ENCODE measurements around the gene HENMT1. TPM values are rescaled to one million over a fixed set of nuclear protein-coding genes. Genes with fewer than 3 reads are reported as not detected.

Gene HENMT1
- total RNA-seq, 1 experiment from 2014 or later = not detected

GRCh38 chr1:108624069-108624468, 36.8 kb downstream of the HENMT1 start:
- Histone ChIP-seq H3K27me3 (ENCODE audit: insufficient read depth, low read length) (no peaks in the 10 kb centered on the region), H3K79me2 (ENCODE audit: insufficient read depth, low read length) (no peaks in the 10 kb centered on the region), H3K27ac (ENCODE audit: low read depth, low read length) (no peak overlapping the region), H3K36me3 (ENCODE audit: control insufficient read depth in 1 of 2, insufficient read depth in 2 of 2, low read length in 2 of 2) (no peaks in the 10 kb centered on the region), H2AFZ (ENCODE audit: low read depth, low read length, poor library complexity, severe bottlenecking) (no peak overlapping the region), H3K4me1 (ENCODE audit: control insufficient read depth in 1 of 2, insufficient read depth in 2 of 2, low read length in 2 of 2) (no peaks in the 10 kb centered on the region), H4K20me1 (ENCODE audit: insufficient read depth) (no peaks in the 10 kb centered on the region), H3K4me3 (replicated peaks in 1 of 2; ENCODE audit: low read depth in 1 of 2, low read length in 2 of 2) (no peak overlapping the region), H3K4me2 (ENCODE audit: low read length) (no peak overlapping the region), H3K9me3 (ENCODE audit: control insufficient read depth in 1 of 2, insufficient read depth in 1 of 2, low read depth in 1 of 2, low read length in 2 of 2) (no peaks in the 10 kb centered on the region), H3K9me2 (ENCODE audit: insufficient read depth) (no peaks in the 10 kb centered on the region), H3K9ac (ENCODE audit: low read length) (no peak overlapping the region)
- BruUV-seq (replicated peaks) = no TSS peak
- no peak for ATAC-seq
- no peak for TF ChIP-seq EZH2 (IDR thresholded peaks at IDR 0.05)
- TF ChIP-seq ZFX (IDR thresholded peaks at IDR 0.05) = no peak
- no peak for TF ChIP-seq SRF (IDR thresholded peaks at IDR 0.05; ENCODE audit: low read depth)
- no peak for TF ChIP-seq ZBTB33 (IDR thresholded peaks at IDR 0.05; ENCODE audit: extremely low read depth, insufficient replicate concordance, low read length)
- TF ChIP-seq ELF1 (IDR thresholded peaks at IDR 0.05; ENCODE audit: borderline replicate concordance, low read depth) = no peak
- DNase-seq (ENCODE audit: low read depth, low spot score) = no peak
- ChIA-PET RAD21 (ENCODE audit: low non-redundant PET in 1 of 2, low total read pairs in 2 of 2, uncharacterized antibody in 2 of 2, unreplicated experiment in 2 of 2) (no interaction called here), POLR2A (no interaction called here), CTCF (no interaction called here)
- intact Hi-C loops (cut with micrococcal nuclease) = no loop called here

GRCh38 chr1:108617724-108618056, 43.2 kb downstream of the HENMT1 start:
- no peak overlapping the region for H3K4me2 ChIP-seq (ENCODE audit: low read length)
- H3K27ac ChIP-seq (ENCODE audit: low read depth, low read length) = no peak overlapping the region
- CTCF ChIA-PET = no interaction called here
- RAD21 ChIA-PET (ENCODE audit: low non-redundant PET in 1 of 2, low total read pairs in 2 of 2, uncharacterized antibody in 2 of 2, unreplicated experiment in 2 of 2) = no interaction called here
- no peak overlapping the region for H3K4me3 ChIP-seq (replicated peaks in 1 of 2; ENCODE audit: low read depth in 1 of 2, low read length in 2 of 2)
- no TSS peak for BruUV-seq (replicated peaks)
- no peaks in the 10 kb centered on the region for H3K9me2 ChIP-seq (ENCODE audit: insufficient read depth)
- no peak overlapping the region for H2AFZ ChIP-seq (ENCODE audit: low read depth, low read length, poor library complexity, severe bottlenecking)
- DNase-seq (ENCODE audit: low read depth, low spot score) (no peak), ATAC-seq (no peak)
- H3K79me2 ChIP-seq (ENCODE audit: insufficient read depth, low read length) = no peaks in the 10 kb centered on the region
- no peaks in the 10 kb centered on the region for H4K20me1 ChIP-seq (ENCODE audit: insufficient read depth)
- intact Hi-C loops (cut with micrococcal nuclease) = no loop called here
- no peaks in the 10 kb centered on the region for H3K4me1 ChIP-seq (ENCODE audit: control insufficient read depth in 1 of 2, insufficient read depth in 2 of 2, low read length in 2 of 2)
- no peaks in the 10 kb centered on the region for H3K27me3 ChIP-seq (ENCODE audit: insufficient read depth, low read length)
- no peaks in the 10 kb centered on the region for H3K9me3 ChIP-seq (ENCODE audit: control insufficient read depth in 1 of 2, insufficient read depth in 1 of 2, low read depth in 1 of 2, low read length in 2 of 2)
- POLR2A ChIA-PET = no interaction called here
- H3K9ac ChIP-seq (ENCODE audit: low read length) = no peak overlapping the region
- H3K36me3 ChIP-seq (ENCODE audit: control insufficient read depth in 1 of 2, insufficient read depth in 2 of 2, low read length in 2 of 2) = no peaks in the 10 kb centered on the region
- TF ChIP-seq CEBPB (IDR thresholded peaks at IDR 0.05; ENCODE audit: low read depth) (no peak), FOSL1 (IDR thresholded peaks at IDR 0.05; ENCODE audit: low read depth) (no peak), EZH2phosphoT487 (IDR thresholded peaks at IDR 0.05; ENCODE audit: borderline replicate concordance) (no peak), POLR2AphosphoS5 (IDR thresholded peaks at IDR 0.05; ENCODE audit: low read depth, low read length) (no peak), TCF7L2 (IDR thresholded peaks at IDR 0.05; ENCODE audit: borderline replicate concordance, extremely low read depth, insufficient read depth, insufficient read length) (no peak), ELF1 (IDR thresholded peaks at IDR 0.05; ENCODE audit: borderline replicate concordance, low read depth) (no peak), ATF3 (IDR thresholded peaks at IDR 0.05) (no peak), SIN3A (IDR thresholded peaks at IDR 0.05; ENCODE audit: low read depth) (no peak), ZFX (IDR thresholded peaks at IDR 0.05) (no peak), REST (IDR thresholded peaks at IDR 0.05; ENCODE audit: low read depth) (no peak), SRF (IDR thresholded peaks at IDR 0.05; ENCODE audit: low read depth) (no peak), POLR2A (IDR thresholded peaks at IDR 0.05; ENCODE audit: borderline replicate concordance, extremely low read depth, insufficient read depth, insufficient read length) (no peak), MAX (IDR thresholded peaks at IDR 0.05) (no peak), YY1 (IDR thresholded peaks at IDR 0.05; ENCODE audit: extremely low read depth, insufficient replicate concordance, low read depth, low read length) (no peak), SP1 (IDR thresholded peaks at IDR 0.05; ENCODE audit: low read depth) (no peak)
